Nephron progenitor cell (in vitro differentiated cells): ENCODE data around the gene IRF2BPL.

ENCODE experiments used
- DNase-seq: peaks from one replicate; pipeline ENCODE4 v3.0.0; 2021
- H3K27ac Mint-ChIP-seq: 2 replicates; pipeline ENCODE4 v1.8.0; 2021; ENCODE audit warnings: mild to moderate bottlenecking, moderate library complexity, mixed read lengths
- H3K27me3 Mint-ChIP-seq: 2 replicates; pipeline ENCODE4 v1.8.0; 2021; ENCODE audit warnings: mild to moderate bottlenecking, low read depth, mixed read lengths; ENCODE audit not compliant: poor library complexity
- H3K36me3 Mint-ChIP-seq: 2 replicates; pipeline ENCODE4 v1.8.0; 2021; ENCODE audit warnings: low read depth, mixed read lengths
- H3K4me1 Mint-ChIP-seq: 2 replicates; pipeline ENCODE4 v1.8.0; 2021; ENCODE audit warnings: mixed read lengths
- H3K4me3 Mint-ChIP-seq: 2 replicates; pipeline ENCODE4 v1.8.0; 2021; ENCODE audit warnings: mild to moderate bottlenecking, moderate library complexity, mixed read lengths
- H3K9me3 Mint-ChIP-seq: 2 replicates; pipeline ENCODE4 v1.8.0; 2021; ENCODE audit warnings: mild to moderate bottlenecking, moderate library complexity, mixed read lengths
- CTCF ChIP-seq: fragments of 200-600 bp; sonication (generic); IDR thresholded peaks from 2 replicates; pipeline ENCODE4 v1.5.0; 2021; ENCODE audit warnings: antibody characterized with exemption

Gene IRF2BPL

GRCh38 chr14:77007183-77007974, 21.1 kb downstream of the IRF2BPL start:
- Mint-ChIP-seq H3K36me3 (no peaks in the 10 kb centered on the region), H3K9me3 (peaks cover 9% of the 10 kb centered on the region), H3K27ac (peak overlapping the region; percentile 8), H3K4me3 (peak overlapping the region; percentile 27), H3K4me1 (peaks cover 63% of the 10 kb centered on the region), H3K27me3 (peaks cover 17% of the 10 kb centered on the region)
- DNase-seq: no peak
- no peak for TF ChIP-seq CTCF

GRCh38 chr14:77006132-77006531, 22.4 kb downstream of the IRF2BPL start:
- peaks cover 70% of the 10 kb centered on the region for H3K4me1 Mint-ChIP-seq

GRCh38 chr14:77005559-77005958, 22.9 kb downstream of the IRF2BPL start:
- TF ChIP-seq CTCF: no peak
- Mint-ChIP-seq H3K27me3 (peaks cover 14% of the 10 kb centered on the region), H3K4me1 (peaks cover 76% of the 10 kb centered on the region), H3K4me3 (no peak overlapping the region), H3K9me3 (peaks cover 9% of the 10 kb centered on the region), H3K27ac (no peak overlapping the region), H3K36me3 (no peaks in the 10 kb centered on the region)
- DNase-seq: no peak

More at GRCh38 chr14:77006132-77006531, 22.4 kb downstream of the IRF2BPL start:
- no peak overlapping the region for H3K27ac Mint-ChIP-seq
- no peak for TF ChIP-seq CTCF
- H3K27me3 Mint-ChIP-seq: peaks cover 14% of the 10 kb centered on the region
- no peaks in the 10 kb centered on the region for H3K36me3 Mint-ChIP-seq
- no peak for DNase-seq
- peaks cover 9% of the 10 kb centered on the region for H3K9me3 Mint-ChIP-seq
- no peak overlapping the region for H3K4me3 Mint-ChIP-seq

- peaks cover 8% of the 10 kb centered on the region for H3K9me3 Mint-ChIP-seq
- DNase-seq: no peak
- peaks cover 80% of the 10 kb centered on the region for H3K4me1 Mint-ChIP-seq
- peaks cover 12% of the 10 kb centered on the region for H3K27me3 Mint-ChIP-seq
- no peak for TF ChIP-seq CTCF
- no peak overlapping the region for H3K27ac Mint-ChIP-seq
- no peak overlapping the region for H3K4me3 Mint-ChIP-seq
- H3K36me3 Mint-ChIP-seq: no peaks in the 10 kb centered on the region
Measured at GRCh38 chr14:77004711-77005460, 23.6 kb downstream of the IRF2BPL start.

GRCh38 chr14:77003960-77004710, 24.4 kb downstream of the IRF2BPL start:
- TF ChIP-seq CTCF: no peak
- H3K36me3 Mint-ChIP-seq: no peaks in the 10 kb centered on the region

More at GRCh38 chr14:77003960-77004710, 24.4 kb downstream of the IRF2BPL start:
- DNase-seq: no peak
- peaks cover 5% of the 10 kb centered on the region for H3K9me3 Mint-ChIP-seq
- peaks cover 85% of the 10 kb centered on the region for H3K4me1 Mint-ChIP-seq
- H3K27ac Mint-ChIP-seq: no peak overlapping the region
- peaks cover 7% of the 10 kb centered on the region for H3K27me3 Mint-ChIP-seq
- no peak overlapping the region for H3K4me3 Mint-ChIP-seq
